ENCODE results near the gene SDHC.

DNA sequence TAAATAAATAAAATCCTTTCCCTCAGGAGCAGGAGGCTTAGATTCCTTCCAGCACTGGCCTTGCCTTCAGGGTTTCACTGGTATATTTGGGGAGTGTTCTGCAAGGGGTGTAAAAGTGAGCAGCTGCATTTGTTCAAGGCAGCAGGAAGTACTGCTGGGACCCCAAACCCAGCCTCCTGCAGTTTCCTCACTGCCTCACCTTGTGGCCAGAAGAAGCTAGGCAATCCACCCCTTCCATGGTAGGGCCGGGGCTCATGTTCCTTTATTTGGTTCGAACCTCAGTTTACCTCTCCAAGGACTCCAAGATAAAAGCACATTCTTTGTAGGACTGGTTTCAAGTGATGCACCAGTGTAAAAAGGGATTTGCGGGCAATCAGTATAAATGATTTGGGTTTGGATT lies 74.5 kb downstream of the SDHC start:
- no peak for TF ChIP-seq POLR2AphosphoS5 (IDR thresholded peaks at IDR 0.05; ENCODE audit: low read depth, low read length)
- no peak for TF ChIP-seq TAF1 (IDR thresholded peaks at IDR 0.05; ENCODE audit: borderline replicate concordance, insufficient read depth, low read length)

Measured in PFSK-1 (cell line).